ENCODE measurements around the gene DTNBP1.

DTNBP1 gene

GRCh38 chr6:15570171-15570570, 92.7 kb downstream of the DTNBP1 start:
- TF ChIP-seq EZH2 (optimal IDR thresholded peaks at IDR 0.05; ENCODE audit: low read depth, low read length) = no peak
- no peak for TF ChIP-seq EZH2phosphoT487 (IDR thresholded peaks at IDR 0.05; ENCODE audit: low read length)
- TF ChIP-seq CTCF (IDR thresholded peaks at IDR 0.05; ENCODE audit: low read length) = no peak
- no peaks in the 10 kb centered on the region for H3K79me2 ChIP-seq (ENCODE audit: low read length)

GRCh38 chr6:15569035-15569995, 93.5 kb downstream of the DTNBP1 start:
- no peaks in the 10 kb centered on the region for H3K9me2 ChIP-seq (replicated peaks; ENCODE audit: insufficient read depth, low read length)

More at GRCh38 chr6:15570171-15570570, 92.7 kb downstream of the DTNBP1 start:
- H3K27ac ChIP-seq (ENCODE audit: low read length) = no peak overlapping the region
- H4K20me1 ChIP-seq (ENCODE audit: insufficient read depth, low read length) = no peaks in the 10 kb centered on the region
- no peaks in the 10 kb centered on the region for H3K9me2 ChIP-seq (replicated peaks; ENCODE audit: insufficient read depth, low read length)
- no peak overlapping the region for H3K4me2 ChIP-seq (ENCODE audit: low read depth, low read length)
- H3K4me3 ChIP-seq (ENCODE audit: low read length) = no peak overlapping the region
- no peaks in the 10 kb centered on the region for H3K36me3 ChIP-seq (replicated peaks; ENCODE audit: insufficient read depth, low read length)
- no peak overlapping the region for H3K9ac ChIP-seq (ENCODE audit: low read length)
- no peaks in the 10 kb centered on the region for H3K4me1 ChIP-seq (ENCODE audit: low read length)
- H3K9me3 ChIP-seq (replicated peaks; ENCODE audit: insufficient read depth, low read length) = no peaks in the 10 kb centered on the region
- H3K27me3 ChIP-seq (replicated peaks; ENCODE audit: insufficient read depth, low read length) = no peaks in the 10 kb centered on the region
- no peaks in the 10 kb centered on the region for H3F3A ChIP-seq (ENCODE audit: insufficient read depth, low read length)
- H2AFZ ChIP-seq (ENCODE audit: low read length) = no peak overlapping the region
- DNase-seq = no peak

GRCh38 chr6:15562977-15563376, 99.9 kb downstream of the DTNBP1 start:
- Histone ChIP-seq H2AFZ (ENCODE audit: low read length) (no peak overlapping the region), H3K4me2 (ENCODE audit: low read depth, low read length) (no peak overlapping the region), H3K79me2 (ENCODE audit: low read length) (peaks cover 14% of the 10 kb centered on the region; the same call in 1 of the 2 replicates), H3K27me3 (replicated peaks; ENCODE audit: insufficient read depth, low read length) (no peaks in the 10 kb centered on the region), H3K4me1 (ENCODE audit: low read length) (no peaks in the 10 kb centered on the region), H3F3A (ENCODE audit: insufficient read depth, low read length) (no peaks in the 10 kb centered on the region), H3K9ac (ENCODE audit: low read length) (no peak overlapping the region), H3K9me3 (replicated peaks; ENCODE audit: insufficient read depth, low read length) (no peaks in the 10 kb centered on the region), H3K36me3 (replicated peaks; ENCODE audit: insufficient read depth, low read length) (no peaks in the 10 kb centered on the region), H3K4me3 (ENCODE audit: low read length) (no peak overlapping the region), H3K9me2 (replicated peaks; ENCODE audit: insufficient read depth, low read length) (no peaks in the 10 kb centered on the region), H4K20me1 (ENCODE audit: insufficient read depth, low read length) (no peaks in the 10 kb centered on the region), H3K27ac (ENCODE audit: low read length) (no peak overlapping the region)
- DNase-seq = no peak
- TF ChIP-seq CTCF (IDR thresholded peaks at IDR 0.05; ENCODE audit: low read length) (no peak), EZH2phosphoT487 (IDR thresholded peaks at IDR 0.05; ENCODE audit: low read length) (no peak), EZH2 (optimal IDR thresholded peaks at IDR 0.05; ENCODE audit: low read depth, low read length) (no peak)

More at GRCh38 chr6:15569035-15569995, 93.5 kb downstream of the DTNBP1 start:
- Histone ChIP-seq H3K4me3 (ENCODE audit: low read length) (no peak overlapping the region), H3F3A (ENCODE audit: insufficient read depth, low read length) (no peaks in the 10 kb centered on the region), H3K4me1 (ENCODE audit: low read length) (no peaks in the 10 kb centered on the region), H3K9me3 (replicated peaks; ENCODE audit: insufficient read depth, low read length) (no peaks in the 10 kb centered on the region), H2AFZ (ENCODE audit: low read length) (no peak overlapping the region), H3K9ac (ENCODE audit: low read length) (no peak overlapping the region), H4K20me1 (ENCODE audit: insufficient read depth, low read length) (no peaks in the 10 kb centered on the region), H3K4me2 (ENCODE audit: low read depth, low read length) (no peak overlapping the region), H3K27me3 (replicated peaks; ENCODE audit: insufficient read depth, low read length) (no peaks in the 10 kb centered on the region), H3K79me2 (ENCODE audit: low read length) (0 out of 2 replicates have a peak, but pooled peaks cover 5% of the 10 kb centered on the region), H3K27ac (ENCODE audit: low read length) (no peak overlapping the region), H3K36me3 (replicated peaks; ENCODE audit: insufficient read depth, low read length) (no peaks in the 10 kb centered on the region)
- no peak for TF ChIP-seq EZH2phosphoT487 (IDR thresholded peaks at IDR 0.05; ENCODE audit: low read length)
- TF ChIP-seq CTCF (IDR thresholded peaks at IDR 0.05; ENCODE audit: low read length) = no peak
- TF ChIP-seq EZH2 (optimal IDR thresholded peaks at IDR 0.05; ENCODE audit: low read depth, low read length) = no peak
- DNase-seq = no peak
